GM12873 (cell line): ENCODE measurements around the gene KLHDC7B.

ENCODE experiments used
- CTCF ChIP-seq: IDR thresholded peaks from 2 replicates; pipeline ENCODE4 v1.5.1; 2012; ENCODE audit warnings: low read depth, mild to moderate bottlenecking, moderate library complexity, low read length, control low read depth; ENCODE audit not compliant: insufficient read depth; ENCODE audit errors: missing control alignments

KLHDC7B gene

GRCh38 chr22:50531962-50532674, 13.6 kb upstream of the KLHDC7B start:
- no peak for TF ChIP-seq CTCF

GRCh38 chr22:50532824-50533796, 12.6 kb upstream of the KLHDC7B start:
- TF ChIP-seq CTCF: no peak

DNA sequence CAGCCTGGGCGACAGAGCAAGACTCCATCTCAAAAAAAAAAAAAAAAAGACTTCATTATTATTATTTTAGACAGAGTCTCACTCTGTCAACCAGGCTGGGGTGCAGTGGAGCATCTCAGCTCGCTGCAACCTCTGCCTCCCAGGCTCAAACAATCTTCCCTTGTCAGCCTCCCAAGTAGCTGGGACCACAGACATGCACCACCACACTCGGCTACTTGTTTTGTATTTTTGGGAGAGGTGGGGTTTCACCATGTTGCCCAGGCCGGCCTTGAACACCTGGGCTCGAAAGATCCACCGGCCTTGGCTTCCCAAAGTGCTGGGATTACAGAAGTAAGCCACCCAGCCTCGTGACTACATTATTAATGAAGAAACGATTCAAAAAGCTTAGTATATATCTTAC, 10.6 kb upstream of the KLHDC7B start:
- TF ChIP-seq CTCF: no peak

DNA sequence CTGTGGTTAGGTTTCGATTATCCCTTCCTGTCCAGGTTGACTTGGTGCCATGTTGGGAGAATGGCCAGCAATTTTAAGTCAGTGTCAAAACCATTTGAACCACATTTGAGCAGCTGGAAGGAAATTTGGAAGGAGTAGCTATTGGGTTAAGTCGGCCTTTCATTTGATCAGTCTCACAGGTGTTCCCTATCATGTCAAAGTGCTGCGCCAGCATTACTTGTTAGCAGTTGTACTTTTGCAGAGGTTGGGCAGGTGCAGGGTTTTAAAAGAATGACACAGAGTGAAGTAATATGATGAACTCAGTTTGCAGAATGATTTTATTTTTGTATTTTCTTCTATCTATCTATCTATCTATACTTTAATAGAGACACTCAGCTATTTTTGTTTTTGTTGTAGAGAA, 9.5 kb upstream of the KLHDC7B start:
- no peak for TF ChIP-seq CTCF

DNA sequence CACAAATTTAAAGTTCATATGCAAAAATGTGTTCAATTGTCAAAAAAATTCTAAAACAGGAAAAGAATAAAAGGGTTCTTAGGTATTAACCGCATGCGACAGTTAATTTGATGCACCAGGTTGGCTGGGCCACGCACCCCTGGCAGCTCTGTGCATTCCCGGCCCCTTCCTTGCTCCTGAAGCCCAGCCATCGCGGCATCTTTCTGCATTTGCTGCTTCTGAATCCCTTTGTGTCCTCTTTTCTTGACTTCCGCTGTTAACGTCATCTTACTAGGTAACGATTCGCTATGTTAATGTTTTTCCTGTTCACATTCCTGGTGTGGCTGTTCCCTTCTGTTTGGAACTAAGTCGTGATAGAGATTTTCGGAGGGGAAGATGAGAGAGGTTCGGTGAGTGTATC, 7.9 kb upstream of the KLHDC7B start:
- no peak for TF ChIP-seq CTCF

DNA sequence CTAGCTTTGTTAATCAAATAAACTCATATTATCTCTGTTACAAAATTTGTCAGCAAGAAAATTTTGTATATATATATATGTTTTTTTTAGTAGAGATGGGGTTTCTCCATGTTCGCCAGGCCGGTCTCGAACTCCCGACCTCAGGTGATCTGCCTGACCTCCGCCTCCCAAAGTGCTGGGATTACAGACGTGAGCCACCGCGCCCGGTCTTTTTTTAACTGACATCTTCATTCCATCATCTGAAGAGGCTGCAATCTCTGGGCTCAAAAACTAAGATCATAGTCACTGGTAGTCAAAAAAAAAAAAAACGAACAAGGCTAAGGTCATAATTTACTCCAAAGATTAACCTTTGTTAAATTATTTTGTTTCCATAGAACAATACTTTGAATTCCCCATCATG, 5.3 kb upstream of the KLHDC7B start:
- TF ChIP-seq CTCF: no peak

DNA sequence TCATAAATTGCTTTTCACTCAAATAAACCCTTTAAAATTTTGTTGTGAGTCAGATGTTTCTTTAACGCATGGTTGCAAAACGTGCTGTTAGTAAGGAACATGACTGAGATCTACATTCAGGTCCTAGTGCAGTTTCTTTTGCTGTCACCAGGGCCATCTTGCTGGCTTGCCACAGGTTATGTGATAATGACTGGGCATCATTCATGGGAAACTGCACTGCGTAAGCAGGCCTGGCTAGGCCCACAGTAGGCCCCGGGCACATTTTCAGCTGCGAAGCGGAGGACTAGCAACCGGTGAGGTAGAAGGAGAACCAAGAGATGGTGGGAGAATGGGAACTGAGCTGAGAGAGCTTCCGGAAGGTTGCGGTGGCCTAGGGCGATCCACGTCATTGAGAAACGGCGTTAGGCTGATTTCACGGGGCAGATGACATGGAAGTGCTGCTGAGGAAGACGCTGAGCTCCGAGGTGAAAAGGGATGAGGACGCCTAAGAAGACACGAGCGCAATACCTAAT, 3.2 kb upstream of the KLHDC7B start:
- peak; percentile 42 for TF ChIP-seq CTCF
